WTC11 (cell line): Measurements from ENCODE around the gene OR2K2.
"Not testable (repeated sequence)": the region's sequence is repeated elsewhere in the genome, so short reads cannot be mapped to it uniquely, and the experiment has no call there.

Source experiments
- NR1H2 ChIP-seq: sonication (generic); formaldehyde crosslinking; IDR thresholded peaks from 2 replicates; pipeline ENCODE4 v1.9.0; 2021; ENCODE audit warnings: mild to moderate bottlenecking, moderate library complexity, missing genetic modification reagents
- SMAD3 ChIP-seq: sonication (generic); formaldehyde crosslinking; IDR thresholded peaks from 2 replicates; pipeline ENCODE4 v1.8.0; 2022; ENCODE audit warnings: missing genetic modification reagents, mild to moderate bottlenecking, borderline replicate concordance
- ZNF263 ChIP-seq: sonication (generic); formaldehyde crosslinking; IDR thresholded peaks from 2 replicates; pipeline ENCODE4 v1.8.1; 2022; ENCODE audit warnings: low read depth, mild to moderate bottlenecking, moderate library complexity, missing genetic modification reagents
- ZNF423 ChIP-seq: fragments of 250-450 bp; sonication (Bioruptor Pico); IDR thresholded peaks from 2 replicates; pipeline ENCODE4 v2.1.2; 2022; ENCODE audit warnings: mild to moderate bottlenecking, moderate library complexity
- TF ChIP-seq, protein P1 (sequence below): fragments of 200-600 bp; IDR thresholded peaks from 2 replicates; pipeline ENCODE4 v1.8.0; 2022; ENCODE audit warnings: antibody characterized with exemption
- TF ChIP-seq, protein P2 (sequence below): sonication (generic); formaldehyde crosslinking; IDR thresholded peaks from 2 replicates; pipeline ENCODE4 v1.8.0; 2022; ENCODE audit warnings: mild to moderate bottlenecking, missing genetic modification reagents
- TF ChIP-seq, protein P3 (sequence below): sonication (generic); formaldehyde crosslinking; conservative IDR thresholded peaks from 2 replicates; pipeline ENCODE4 v1.8.1; 2023; ENCODE audit warnings: mild to moderate bottlenecking, low read depth, missing genetic modification reagents, moderate library complexity
- TF ChIP-seq, protein P4 (sequence below): sonication (generic); formaldehyde crosslinking; IDR thresholded peaks from 2 replicates; pipeline ENCODE4 v1.8.1; 2023; ENCODE audit warnings: mild to moderate bottlenecking, missing genetic modification reagents, moderate library complexity
- TF ChIP-seq, protein P5 (sequence below): sonication (generic); formaldehyde crosslinking; conservative IDR thresholded peaks from 2 replicates; pipeline ENCODE4 v1.8.1; 2022; ENCODE audit warnings: mild to moderate bottlenecking, missing genetic modification reagents

DNA sequence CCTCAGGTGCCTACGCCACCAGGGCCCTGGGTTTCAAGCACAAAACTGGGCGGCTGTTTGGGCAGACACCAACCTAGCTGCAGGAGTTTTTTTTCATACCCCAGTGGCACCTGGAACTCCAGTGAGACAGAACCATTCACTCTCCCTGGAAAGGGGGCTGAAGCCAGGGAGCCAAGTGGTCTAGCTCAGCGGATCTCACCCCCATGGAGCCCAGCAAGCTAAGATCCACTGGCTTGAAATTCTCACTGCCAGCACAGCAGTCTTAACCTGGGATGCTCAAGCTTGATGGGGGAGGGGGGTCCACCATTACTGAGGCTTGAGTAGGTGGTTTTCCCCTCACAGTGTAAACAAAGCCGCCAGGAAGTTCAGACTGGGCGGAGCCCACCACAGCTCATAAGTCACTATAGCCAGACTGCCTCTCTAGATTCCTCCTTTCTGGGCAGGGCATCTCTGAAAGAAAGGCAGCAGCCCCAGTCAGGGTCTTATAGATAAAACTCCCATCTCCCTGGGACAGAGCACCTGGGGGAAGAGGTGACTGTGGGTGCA, 4.4 kb upstream of the OR2K2 start:
- TF ChIP-seq, protein P1, sequence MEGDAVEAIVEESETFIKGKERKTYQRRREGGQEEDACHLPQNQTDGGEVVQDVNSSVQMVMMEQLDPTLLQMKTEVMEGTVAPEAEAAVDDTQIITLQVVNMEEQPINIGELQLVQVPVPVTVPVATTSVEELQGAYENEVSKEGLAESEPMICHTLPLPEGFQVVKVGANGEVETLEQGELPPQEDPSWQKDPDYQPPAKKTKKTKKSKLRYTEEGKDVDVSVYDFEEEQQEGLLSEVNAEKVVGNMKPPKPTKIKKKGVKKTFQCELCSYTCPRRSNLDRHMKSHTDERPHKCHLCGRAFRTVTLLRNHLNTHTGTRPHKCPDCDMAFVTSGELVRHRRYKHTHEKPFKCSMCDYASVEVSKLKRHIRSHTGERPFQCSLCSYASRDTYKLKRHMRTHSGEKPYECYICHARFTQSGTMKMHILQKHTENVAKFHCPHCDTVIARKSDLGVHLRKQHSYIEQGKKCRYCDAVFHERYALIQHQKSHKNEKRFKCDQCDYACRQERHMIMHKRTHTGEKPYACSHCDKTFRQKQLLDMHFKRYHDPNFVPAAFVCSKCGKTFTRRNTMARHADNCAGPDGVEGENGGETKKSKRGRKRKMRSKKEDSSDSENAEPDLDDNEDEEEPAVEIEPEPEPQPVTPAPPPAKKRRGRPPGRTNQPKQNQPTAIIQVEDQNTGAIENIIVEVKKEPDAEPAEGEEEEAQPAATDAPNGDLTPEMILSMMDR = not testable (repeated sequence)
- TF ChIP-seq NR1H2 (CRISPR knock-in tag); ZNF263; SMAD3 (CRISPR knock-in tag); ZNF423 (CRISPR knock-in tag): not testable (repeated sequence)
- TF ChIP-seq, protein P2, sequence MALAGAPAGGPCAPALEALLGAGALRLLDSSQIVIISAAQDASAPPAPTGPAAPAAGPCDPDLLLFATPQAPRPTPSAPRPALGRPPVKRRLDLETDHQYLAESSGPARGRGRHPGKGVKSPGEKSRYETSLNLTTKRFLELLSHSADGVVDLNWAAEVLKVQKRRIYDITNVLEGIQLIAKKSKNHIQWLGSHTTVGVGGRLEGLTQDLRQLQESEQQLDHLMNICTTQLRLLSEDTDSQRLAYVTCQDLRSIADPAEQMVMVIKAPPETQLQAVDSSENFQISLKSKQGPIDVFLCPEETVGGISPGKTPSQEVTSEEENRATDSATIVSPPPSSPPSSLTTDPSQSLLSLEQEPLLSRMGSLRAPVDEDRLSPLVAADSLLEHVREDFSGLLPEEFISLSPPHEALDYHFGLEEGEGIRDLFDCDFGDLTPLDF (CRISPR knock-in tag) = not testable (repeated sequence)
- TF ChIP-seq, protein P3, sequence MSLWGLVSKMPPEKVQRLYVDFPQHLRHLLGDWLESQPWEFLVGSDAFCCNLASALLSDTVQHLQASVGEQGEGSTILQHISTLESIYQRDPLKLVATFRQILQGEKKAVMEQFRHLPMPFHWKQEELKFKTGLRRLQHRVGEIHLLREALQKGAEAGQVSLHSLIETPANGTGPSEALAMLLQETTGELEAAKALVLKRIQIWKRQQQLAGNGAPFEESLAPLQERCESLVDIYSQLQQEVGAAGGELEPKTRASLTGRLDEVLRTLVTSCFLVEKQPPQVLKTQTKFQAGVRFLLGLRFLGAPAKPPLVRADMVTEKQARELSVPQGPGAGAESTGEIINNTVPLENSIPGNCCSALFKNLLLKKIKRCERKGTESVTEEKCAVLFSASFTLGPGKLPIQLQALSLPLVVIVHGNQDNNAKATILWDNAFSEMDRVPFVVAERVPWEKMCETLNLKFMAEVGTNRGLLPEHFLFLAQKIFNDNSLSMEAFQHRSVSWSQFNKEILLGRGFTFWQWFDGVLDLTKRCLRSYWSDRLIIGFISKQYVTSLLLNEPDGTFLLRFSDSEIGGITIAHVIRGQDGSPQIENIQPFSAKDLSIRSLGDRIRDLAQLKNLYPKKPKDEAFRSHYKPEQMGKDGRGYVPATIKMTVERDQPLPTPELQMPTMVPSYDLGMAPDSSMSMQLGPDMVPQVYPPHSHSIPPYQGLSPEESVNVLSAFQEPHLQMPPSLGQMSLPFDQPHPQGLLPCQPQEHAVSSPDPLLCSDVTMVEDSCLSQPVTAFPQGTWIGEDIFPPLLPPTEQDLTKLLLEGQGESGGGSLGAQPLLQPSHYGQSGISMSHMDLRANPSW = not testable (repeated sequence)
- TF ChIP-seq, protein P4, sequence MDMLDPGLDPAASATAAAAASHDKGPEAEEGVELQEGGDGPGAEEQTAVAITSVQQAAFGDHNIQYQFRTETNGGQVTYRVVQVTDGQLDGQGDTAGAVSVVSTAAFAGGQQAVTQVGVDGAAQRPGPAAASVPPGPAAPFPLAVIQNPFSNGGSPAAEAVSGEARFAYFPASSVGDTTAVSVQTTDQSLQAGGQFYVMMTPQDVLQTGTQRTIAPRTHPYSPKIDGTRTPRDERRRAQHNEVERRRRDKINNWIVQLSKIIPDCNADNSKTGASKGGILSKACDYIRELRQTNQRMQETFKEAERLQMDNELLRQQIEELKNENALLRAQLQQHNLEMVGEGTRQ (CRISPR knock-in tag) = not testable (repeated sequence)
- TF ChIP-seq, protein P5, sequence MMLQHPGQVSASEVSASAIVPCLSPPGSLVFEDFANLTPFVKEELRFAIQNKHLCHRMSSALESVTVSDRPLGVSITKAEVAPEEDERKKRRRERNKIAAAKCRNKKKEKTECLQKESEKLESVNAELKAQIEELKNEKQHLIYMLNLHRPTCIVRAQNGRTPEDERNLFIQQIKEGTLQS (CRISPR knock-in tag) = not testable (repeated sequence)
